Activated T-cell treated with anti-CD3 and anti-CD28 coated beads, Interleukin-2, amount 50 U/mL, for 1 hour (primary cell): ENCODE measurements around the gene ATP13A5.

Source experiments
- DNase-seq: peaks from one replicate; pipeline ENCODE4 v3.0.0-alpha.2; 2020

ATP13A5 gene

DNA sequence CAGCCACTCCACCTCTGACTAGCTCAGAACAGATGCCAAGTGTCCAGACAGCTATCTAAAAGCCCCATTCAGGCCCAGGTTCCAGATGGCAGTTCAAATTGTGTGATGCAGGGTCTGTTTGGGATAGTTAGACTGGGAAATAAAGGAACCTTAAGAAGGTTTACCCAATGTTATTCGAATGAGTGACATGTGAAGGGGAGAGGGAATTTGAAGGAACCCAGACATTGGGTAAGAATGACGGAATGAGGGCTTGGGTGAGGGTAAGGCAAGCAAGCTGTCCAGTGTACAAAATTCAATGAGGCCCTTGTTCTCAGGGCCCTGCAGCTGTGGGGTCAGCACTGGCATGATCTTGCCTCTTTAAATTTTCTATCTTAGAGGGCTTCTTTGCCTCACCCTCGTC, 34.1 kb downstream of the ATP13A5 start:
- DNase-seq: no peak

DNA sequence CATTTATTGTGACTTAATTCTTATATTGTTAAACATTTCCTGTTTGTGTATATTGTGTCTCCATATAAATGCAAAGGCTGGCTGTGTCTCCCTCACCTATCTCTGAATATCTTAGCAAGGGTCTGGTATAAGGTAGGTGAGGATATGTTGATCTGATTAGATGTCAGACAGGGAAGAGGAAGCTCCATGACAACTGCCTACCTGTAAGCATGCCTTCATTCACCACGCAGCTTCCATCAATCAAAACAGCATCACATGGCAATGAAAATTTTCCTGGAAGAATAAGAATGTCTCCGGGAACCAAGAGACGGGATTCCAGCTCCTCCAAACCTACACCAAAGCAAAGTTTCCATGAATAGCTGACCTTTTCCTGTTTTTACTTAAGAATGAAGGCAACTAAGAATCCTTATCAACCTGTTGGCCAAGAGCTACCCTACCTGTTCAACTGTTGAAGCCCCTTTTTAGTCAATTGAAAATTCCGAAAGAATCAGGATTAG, 34.8 kb downstream of the ATP13A5 start:
- DNase-seq: no peak

DNA sequence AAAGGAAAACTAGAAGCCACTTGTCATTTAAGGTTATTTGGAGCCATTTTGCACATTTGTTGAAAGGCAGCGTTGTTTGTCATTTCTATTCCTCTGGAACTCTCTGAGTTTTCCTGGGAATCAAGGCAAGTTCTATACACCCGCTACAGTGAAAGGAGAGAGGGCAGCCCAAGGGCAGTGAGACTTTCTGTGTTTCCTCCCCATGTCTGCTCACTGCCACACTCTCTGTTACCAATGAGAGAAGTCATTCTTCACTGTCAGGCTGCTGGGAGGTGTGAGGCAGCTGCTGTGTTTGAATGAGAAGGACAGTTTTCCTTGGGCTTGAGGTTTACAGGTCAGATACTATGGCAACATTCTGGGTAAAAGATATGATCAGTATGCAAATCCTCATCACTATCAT, 36.0 kb downstream of the ATP13A5 start:
- no peak for DNase-seq

DNA sequence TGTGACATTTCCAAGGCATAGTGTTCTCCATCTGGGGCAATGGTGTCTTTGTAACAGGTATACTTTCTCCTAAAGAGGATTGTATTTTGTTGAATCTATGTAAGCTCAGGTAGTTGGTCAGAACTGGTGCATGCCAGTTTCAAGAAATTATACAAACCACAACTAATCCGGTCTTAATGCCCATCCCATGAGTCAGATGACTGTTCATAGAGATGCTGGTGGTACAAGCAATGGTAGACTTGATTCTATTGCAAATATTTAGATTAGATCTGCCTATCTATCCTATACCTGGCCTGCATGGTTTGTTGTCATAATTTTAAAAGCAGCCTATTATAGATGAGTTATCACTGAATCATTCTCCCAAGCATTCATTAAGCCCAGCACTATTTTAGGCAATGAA, 43.5 kb downstream of the ATP13A5 start:
- no peak for DNase-seq

DNA sequence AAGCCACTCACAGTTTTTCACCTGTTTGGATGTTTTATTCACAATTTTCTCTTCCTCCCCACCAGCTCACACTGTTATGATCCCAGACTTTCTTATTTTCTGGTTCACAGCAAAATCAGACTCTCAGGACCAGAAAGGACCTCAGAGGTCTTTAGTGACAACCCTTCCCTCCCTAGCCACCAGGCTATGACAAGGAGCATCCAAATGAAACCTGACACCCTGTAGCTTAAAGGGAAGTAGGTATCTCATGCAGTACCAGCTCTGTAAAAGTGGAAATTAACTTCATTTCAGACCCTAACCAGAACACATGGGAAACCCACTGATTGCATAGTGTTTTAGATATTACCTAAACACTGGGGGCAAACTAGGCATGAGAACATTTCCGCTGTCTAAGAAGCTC, 45.3 kb downstream of the ATP13A5 start:
- DNase-seq: no peak

DNA sequence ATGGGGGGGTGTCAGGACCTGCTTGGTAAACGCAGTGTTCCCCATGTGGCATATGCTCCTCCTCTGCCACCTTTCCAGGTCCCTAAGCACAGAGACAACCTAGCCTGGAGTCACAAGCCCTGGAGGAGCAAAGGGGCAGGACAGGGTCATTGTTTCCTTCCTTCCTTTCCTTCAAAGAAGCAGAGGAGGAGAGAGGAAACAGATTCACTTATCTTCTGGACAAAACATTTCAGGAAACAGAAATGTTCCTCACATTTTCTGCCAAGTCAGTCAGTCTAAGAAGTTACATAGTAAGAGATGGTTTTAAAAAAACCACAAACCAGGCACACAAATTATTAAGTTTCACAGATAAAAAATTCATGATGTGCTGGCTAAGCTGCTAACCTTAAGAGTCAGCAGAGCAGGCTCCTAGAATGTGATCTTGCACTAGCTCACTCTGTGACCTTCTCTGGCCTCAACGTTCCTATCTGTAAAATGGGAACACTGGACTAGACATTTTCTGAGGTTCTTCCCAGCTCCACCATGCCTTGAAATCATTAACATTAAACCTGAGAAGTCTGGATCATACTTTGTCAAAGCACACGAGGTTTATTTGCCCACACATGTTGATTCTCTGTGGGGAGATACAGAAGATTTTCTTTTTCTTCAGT, 47.9 kb downstream of the ATP13A5 start:
- no peak for DNase-seq

DNA sequence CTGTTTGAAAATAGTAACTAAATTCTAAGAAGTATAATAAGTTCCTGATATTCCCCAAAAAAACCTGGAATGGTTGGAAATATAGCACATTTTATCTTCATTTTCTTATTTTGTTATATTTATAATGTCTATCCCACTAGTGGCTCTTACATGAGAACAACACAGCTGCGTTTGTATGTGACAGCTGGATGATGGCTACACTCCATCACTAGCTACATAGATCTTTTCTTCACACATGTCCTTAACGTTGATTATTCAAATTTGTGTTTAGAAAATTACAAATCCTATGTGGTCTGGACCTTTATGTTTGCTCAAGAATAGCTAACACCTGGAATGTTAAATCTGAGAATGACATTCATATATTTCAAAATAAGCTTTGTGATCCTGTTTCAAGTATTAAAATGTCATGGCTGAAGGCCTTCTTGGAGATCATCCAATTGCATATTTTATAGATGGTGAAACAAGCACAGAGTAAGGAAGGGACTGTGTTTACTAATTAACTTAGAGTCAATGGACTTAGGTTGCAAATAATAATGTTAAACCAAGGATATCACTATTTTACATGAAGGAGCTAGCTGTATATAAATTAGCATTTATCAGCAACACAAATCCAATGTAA, 60.8 kb downstream of the ATP13A5 start:
- DNase-seq: no peak

DNA sequence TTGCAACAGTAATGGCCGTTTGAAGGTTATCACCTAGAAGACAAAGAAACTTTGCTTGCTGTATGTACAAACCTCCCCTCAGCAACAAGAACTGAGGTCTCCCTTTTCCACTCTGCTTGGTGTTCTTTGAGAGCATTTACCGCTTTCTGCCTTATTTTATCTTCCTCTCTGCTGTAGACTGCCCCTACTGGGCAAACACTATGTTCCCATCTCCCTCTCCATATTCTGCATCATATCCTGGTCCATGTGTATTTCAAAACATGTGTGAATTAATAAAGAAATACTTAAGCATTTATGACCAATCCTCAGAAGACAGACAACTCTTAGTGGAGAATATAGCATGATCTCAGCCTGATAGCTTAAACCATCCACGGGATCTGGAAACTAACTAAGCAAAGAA, 64.4 kb downstream of the ATP13A5 start:
- DNase-seq: no peak

DNA sequence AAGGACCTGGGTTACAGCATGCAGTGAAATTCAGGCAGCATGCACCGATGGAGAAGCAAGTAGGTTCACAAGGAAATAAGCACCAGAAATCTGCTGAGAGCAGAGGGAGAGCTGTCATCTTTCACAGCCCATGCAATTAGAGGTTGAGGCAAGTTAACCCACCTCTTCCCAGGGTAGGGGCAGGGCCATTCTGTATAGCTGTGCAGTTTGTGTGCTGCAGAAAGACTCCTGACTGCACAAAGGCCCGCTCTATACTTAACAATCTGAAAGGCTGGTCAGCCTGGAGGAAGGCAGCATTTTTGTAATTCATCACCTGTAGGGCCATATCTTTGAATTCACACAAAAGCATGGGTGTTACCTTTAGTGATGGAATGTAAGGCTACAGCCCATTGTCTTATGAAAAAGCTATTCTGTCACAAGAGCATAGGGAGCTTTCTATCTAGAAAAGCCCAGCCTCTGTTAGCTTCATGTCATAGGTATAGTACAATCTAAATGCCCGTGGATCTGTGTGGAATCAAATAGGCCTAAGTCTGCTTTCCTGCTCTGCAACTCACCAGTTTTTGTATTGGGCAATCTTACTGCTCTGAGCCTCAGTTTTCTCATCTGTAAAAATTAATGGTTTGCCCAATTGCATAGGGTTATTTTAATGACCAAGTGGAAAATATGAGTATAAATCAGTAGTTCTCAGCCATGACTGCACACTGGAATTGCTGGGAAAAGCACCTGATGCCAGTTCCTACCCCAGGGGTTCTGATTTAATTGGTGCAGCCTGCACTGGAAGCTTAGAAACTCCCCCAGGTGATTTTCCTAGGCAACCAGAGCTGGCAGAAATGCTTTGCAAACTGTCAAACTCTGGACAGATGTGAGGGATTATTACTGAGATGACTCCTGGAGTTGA, 65.2 kb downstream of the ATP13A5 start:
- DNase-seq: no peak

DNA sequence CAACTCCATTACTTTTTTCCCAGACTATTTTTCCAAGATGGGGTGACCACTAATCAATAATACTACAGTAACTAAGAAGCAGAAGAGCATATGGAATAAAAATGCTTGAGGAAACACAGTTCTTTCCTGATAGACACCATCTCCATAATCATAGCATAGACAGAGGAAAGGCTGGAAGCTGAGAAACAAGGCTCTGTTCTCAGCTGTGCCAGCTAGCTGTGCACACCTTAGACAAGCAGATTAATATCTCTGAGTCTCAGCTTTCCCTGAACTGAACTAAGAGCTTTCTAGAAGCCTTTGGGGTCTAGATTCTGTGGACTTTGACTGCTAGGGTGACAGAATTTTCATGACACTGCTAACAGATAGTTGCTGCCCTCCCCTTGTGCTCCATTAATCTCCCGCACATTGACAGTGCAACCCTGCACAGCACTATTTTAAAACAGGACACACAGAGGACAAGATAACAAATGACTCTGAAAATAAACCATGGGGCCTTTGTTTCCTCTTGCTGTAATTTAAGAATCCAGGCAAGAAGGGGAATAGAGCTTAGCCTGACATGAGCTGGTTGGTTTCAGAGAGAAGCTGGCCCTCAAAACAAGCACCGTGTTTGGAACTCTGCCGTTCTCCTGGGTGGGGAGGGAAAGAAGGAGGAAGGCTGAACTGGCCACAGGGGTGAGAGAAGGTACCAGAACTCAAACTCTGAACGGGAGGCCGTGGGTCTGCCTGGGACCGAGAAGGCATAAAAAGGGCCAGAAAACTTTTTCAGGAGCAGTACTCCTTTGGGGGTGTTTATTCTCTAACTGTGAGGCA, 67.4 kb downstream of the ATP13A5 start:
- no peak for DNase-seq

DNA sequence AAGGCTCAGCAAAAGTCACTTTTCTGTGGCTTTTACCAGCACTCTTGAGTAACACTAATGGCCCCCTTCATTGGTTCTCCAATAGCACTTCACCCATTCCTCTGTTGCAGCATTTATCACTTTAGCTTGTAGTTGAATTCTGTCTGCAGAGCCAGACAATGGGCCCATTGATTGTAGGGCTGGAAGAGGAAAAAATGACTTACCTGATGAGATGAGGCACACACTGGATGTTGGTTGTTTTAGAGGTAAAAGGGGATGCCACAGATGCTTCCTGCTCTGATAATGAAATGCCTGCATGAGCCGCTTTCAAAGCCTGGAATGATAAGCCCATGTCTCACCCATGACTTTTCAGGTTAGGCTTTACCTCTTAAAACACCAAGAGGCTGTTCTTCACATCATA, 73.2 kb downstream of the ATP13A5 start:
- no peak for DNase-seq

DNA sequence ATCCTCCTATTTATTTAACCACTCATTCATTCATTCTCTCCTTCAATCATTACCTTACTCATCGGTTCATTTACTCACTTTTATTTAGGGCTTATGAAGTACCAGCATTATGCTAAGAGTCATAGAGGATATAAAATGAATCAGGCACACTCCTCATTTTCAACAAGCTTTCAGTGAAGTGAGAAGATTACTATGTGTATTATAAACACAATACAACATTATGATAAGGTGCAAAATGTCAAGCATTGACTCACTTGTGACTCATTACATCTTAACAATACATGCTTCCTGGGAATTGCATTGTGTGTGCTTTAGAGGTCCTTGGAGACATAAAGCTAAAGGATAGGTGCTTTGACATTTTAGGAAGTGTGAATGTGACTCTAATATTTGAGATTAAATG, 77.1 kb downstream of the ATP13A5 start:
- DNase-seq: no peak

DNA sequence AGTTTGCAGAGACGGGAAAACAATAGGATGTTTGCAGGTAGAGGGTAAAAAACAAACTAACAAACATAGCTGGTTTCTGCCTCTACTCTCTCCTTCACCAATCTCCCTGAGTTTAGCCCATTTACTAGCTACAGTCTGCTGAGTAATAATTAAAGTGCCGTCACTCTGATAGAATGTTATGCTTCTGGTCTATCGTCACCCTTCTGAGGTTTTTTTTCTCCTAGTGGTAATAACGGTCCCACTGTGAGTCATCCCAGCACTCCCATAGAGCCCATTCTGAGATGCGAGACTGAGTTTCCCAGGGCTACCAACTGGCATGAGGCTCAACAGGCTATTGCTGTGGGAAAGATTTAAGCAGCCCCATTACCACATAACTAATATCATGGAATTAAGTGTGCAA, 81.1 kb downstream of the ATP13A5 start:
- no peak for DNase-seq

DNA sequence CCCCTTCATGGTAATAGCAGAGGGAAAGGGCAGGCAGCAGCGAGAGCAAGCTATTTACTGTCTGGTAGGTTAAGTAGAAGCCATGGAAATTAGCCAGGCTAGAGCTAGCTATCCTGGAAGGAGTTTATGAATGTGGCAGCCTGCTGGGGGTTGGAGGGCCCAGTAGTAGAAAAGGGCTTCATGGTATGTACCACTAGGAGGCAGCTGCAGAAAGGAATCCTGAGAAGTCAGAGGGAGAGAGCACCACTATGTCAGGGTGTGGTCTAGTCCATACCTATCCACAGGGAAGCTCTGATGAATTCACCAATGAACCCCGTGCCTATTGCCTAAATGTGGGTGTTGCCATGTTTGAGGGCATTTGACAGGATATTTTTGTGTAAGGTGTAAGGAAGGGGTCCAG, 82.6 kb downstream of the ATP13A5 start:
- no peak for DNase-seq

DNA sequence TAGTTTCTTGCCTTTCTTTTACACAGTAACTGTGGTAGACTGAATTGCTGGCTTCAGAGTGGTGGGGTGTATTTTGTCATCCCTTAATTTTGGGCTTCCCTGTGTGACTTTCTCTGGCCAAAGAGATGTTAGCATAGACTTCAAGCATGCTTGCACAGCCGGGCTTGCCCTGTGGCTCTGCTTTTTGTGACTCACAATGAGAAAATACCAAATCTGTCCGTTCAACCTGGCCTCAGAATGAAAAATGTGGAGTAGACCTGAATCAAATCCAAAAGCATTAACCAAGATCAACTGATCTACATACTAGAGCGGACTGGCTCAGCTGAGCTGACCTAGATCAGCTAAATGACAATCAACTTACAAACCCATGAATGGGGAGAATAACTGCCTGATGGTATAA, 86.2 kb downstream of the ATP13A5 start:
- no peak for DNase-seq

DNA sequence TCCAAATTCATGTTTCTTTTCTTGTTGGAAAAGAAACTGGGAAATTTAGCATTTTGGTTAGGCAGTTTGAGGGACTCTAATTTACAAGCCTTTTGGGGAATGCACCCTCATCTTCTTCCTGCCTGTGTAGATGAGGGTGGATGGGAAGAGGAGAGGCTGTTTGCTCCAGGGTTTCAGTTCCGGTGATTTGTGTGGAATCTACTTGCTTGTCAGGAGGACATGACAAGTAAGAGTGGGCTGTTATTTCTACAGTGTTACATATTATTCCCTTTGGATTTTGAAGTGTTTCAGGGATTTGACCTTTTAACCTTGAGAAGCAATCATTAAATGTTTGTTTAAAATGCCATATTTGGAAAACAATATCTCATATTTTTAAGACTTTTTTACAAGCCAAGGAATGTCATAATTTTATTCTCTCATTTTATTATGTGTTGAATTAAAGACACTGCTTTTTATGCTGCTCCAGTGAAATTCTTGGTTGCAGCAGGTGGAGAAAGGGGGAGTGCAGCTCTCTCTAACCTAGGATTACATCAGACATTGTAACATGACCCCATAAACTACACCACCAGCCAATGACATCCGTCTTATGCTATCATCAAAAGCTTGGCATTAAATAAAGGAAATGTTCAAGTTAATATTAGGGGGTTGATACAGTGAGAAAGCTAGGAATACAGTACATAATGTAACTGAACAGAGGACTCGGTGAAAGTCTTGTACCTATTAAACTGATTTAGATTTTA, 107.3 kb downstream of the ATP13A5 start:
- no peak for DNase-seq

DNA sequence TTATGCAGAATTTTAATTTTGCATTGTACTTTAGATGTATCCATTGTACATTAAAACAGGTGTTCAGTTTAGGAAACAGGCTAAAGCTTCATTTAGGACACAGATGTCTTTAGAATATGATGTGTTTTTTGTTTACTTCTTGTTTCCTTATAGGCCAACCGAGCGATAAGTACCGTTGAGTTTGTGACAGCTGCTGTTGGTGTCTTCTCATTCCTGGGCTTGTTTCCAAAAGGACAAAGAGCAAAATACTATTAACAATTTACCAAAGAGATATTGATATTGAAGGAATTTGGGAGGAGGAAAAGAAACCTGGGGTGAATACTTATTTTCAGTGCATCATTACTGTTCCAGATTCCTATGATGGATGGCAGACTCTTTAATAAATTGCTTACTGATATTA, 108.1 kb downstream of the ATP13A5 start:
- no peak for DNase-seq

DNA sequence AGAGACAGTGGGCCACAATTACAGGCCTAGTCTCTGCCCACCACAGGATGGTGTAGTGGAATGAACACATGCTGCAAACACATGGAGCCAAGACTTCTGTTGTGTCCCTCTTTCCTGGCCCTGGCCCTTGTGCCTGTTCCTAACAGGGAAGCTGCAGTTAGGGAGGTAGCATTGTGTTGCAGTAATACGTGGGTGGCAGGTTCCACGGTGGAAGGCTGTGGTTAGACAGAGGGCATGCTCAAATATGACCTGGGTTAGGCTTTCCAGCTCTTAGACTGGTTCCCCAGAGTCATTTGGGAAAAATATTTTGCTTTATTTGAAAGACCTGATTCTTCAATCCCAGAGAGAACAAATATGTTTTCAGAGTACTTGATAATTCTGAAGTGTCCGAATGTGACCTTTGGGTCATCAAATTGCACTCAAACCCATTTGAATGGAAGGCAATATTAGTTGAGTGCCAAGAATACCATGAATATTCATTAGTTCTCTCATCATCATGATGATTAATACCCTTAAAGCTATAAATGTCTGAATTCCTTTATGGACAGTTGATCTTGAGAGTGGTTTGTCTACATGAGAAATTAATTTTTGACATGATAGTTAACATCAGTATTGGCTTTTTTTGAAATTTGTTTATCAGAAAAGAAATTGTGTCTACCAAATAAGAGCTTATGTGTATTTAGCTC, 109.1 kb downstream of the ATP13A5 start:
- no peak for DNase-seq

DNA sequence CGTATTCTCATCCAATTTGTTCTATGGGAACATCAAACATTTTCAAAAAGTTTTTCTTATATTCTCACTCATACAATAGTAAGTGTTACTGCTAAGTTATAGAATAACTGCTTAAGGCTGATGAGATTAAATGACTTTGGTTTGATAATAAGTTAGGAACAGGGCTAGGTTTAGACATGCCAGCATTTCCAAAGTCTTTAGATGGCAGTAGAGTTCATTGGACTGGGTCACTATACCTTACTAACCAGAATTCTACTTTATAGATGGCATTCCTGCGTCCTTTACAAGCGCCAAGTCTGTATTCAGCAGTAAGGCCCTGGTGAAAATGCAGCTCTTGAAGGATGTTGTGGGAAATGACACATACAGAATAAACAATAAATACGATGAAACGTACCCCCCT, 115.8 kb downstream of the ATP13A5 start:
- no peak for DNase-seq

DNA sequence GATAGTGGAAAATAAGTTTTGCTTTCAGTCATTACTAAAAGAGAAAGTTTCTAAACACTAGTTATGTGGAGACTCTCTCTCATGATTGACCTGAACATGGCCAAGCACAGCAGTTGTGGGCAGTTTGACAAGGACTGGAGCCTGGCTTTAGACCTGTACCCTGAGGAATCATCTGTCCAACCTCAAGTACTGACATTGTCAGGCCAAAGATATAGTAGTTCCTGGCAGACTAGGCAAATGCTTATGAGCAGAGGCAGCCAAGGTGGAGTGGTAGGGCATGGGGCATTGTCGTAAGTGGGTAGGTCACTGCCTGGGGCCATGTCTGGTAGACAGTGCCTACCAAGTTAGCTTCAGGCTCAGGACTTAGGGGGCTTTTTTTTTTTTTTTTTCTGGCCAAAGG, 116.6 kb downstream of the ATP13A5 start:
- no peak for DNase-seq

DNA sequence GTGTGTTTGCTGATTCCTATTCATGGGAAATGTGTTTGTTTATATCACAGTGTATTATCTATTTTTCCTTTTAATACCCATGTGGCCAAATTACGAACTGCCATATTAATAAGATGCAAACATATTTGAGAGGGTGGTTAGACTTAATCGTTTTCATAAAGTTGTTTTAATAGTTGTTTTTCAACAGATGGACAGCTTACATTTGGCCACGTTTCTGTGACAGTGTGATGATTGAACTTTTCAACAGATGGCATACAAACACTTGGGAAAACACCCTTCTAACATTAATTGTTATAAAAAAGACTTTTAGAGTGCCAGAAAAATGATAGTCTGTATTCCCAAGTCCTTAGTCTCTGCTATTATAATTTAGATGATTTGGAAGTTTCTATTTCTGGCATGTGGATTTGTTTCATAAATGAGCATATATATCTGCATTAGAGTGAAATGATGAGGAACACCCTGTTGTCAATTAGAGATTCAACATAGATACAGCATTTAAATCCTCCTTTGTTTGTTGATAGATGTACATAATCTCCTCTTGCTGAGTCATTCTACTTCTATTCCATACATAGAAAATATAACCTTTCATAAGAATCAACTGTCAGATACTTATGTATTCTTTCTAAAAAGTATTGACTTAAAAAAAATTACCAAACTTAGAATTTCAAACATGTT, 124.4 kb downstream of the ATP13A5 start:
- DNase-seq: no peak
